WTC11 (cell line): ENCODE data around the gene RBM20. TPM values are rescaled to one million over a fixed set of nuclear protein-coding genes. Genes with fewer than 3 reads are reported as not detected.

Experiments used
- ATAC-seq: fragments of 200-7000 bp; cut with Tn5 transposase; 2 replicates; pipeline ENCODE4 v1.10.0; 2021; ENCODE audit warnings: mild to moderate bottlenecking, moderate library complexity
- CTCF ChIA-PET: fragments of 300-600 bp; sonication (Branson Sonifier 250); formaldehyde crosslinking; loops from one replicate; lab custom pipeline; 2021; ENCODE audit warnings: antibody characterized with exemption; lab: Charles Lee
- POLR2A ChIA-PET: fragments of 350-600 bp; sonication (Branson Sonifier 250); formaldehyde crosslinking; loops from one replicate; lab custom pipeline; 2021; ENCODE audit warnings: antibody characterized with exemption; lab: Charles Lee
- DNase-seq: peaks from one replicate; pipeline ENCODE4 v3.0.0; 2021; ENCODE audit warnings: low spot score
- H3K27ac Mint-ChIP-seq: 2 replicates; pipeline ENCODE4 v1.8.0; 2021; ENCODE audit warnings: mixed read lengths
- H3K27me3 Mint-ChIP-seq: 2 replicates; pipeline ENCODE4 v1.8.0; 2021; ENCODE audit warnings: low read depth, mild to moderate bottlenecking, moderate library complexity, mixed read lengths
- H3K36me3 Mint-ChIP-seq: 2 replicates; pipeline ENCODE4 v1.8.0; 2021; ENCODE audit warnings: mixed read lengths
- H3K4me1 Mint-ChIP-seq: 2 replicates; pipeline ENCODE4 v1.8.0; 2022; ENCODE audit warnings: mixed read lengths
- H3K4me3 Mint-ChIP-seq: 2 replicates; pipeline ENCODE4 v1.8.0; 2021; ENCODE audit warnings: mild to moderate bottlenecking, moderate library complexity, mixed read lengths
- H3K9me3 Mint-ChIP-seq: 2 replicates; pipeline ENCODE4 v1.8.0; 2021; ENCODE audit warnings: mixed read lengths
- ARID4B ChIP-seq: sonication (generic); formaldehyde crosslinking; IDR thresholded peaks from 2 replicates; pipeline ENCODE4 v1.8.0; 2023; ENCODE audit warnings: missing genetic modification reagents, mild to moderate bottlenecking, borderline replicate concordance
- CREM ChIP-seq: sonication (generic); formaldehyde crosslinking; IDR thresholded peaks from 2 replicates; pipeline ENCODE4 v1.8.1; 2022; ENCODE audit warnings: mild to moderate bottlenecking, missing genetic modification reagents, moderate library complexity
- CTCF ChIP-seq: fragments of 200-600 bp; IDR thresholded peaks from 2 replicates; pipeline ENCODE4 v1.8.0; 2022; ENCODE audit warnings: antibody characterized with exemption
- E2F1 ChIP-seq: sonication (generic); formaldehyde crosslinking; IDR thresholded peaks from 2 replicates; pipeline ENCODE4 v1.8.0; 2022; ENCODE audit warnings: mild to moderate bottlenecking, missing genetic modification reagents
- FOXJ3 ChIP-seq: sonication (generic); formaldehyde crosslinking; IDR thresholded peaks from 2 replicates; pipeline ENCODE4 v1.9.0; 2021; ENCODE audit warnings: missing genetic modification reagents, mild to moderate bottlenecking, borderline replicate concordance
- FOXK1 ChIP-seq: sonication (generic); formaldehyde crosslinking; IDR thresholded peaks from 2 replicates; pipeline ENCODE4 v1.8.0; 2022; ENCODE audit warnings: mild to moderate bottlenecking, moderate library complexity, missing genetic modification reagents
- IRF1 ChIP-seq: sonication (generic); formaldehyde crosslinking; IDR thresholded peaks from 2 replicates; pipeline ENCODE4 v1.8.0; 2023; ENCODE audit warnings: missing genetic modification reagents
- IRF2 ChIP-seq: sonication (generic); formaldehyde crosslinking; IDR thresholded peaks from 2 replicates; pipeline ENCODE4 v1.8.0; 2022; ENCODE audit warnings: low read depth, missing genetic modification reagents, borderline replicate concordance
- MAX ChIP-seq: sonication (generic); formaldehyde crosslinking; IDR thresholded peaks from 2 replicates; pipeline ENCODE4 v1.8.0; 2022; ENCODE audit warnings: mild to moderate bottlenecking, missing genetic modification reagents
- SMAD4 ChIP-seq: sonication (generic); formaldehyde crosslinking; IDR thresholded peaks from 2 replicates; pipeline ENCODE4 v1.8.0; 2022; ENCODE audit warnings: mild to moderate bottlenecking, missing genetic modification reagents
- STAT6 ChIP-seq: sonication (generic); formaldehyde crosslinking; conservative IDR thresholded peaks from 2 replicates; pipeline ENCODE4 v1.8.1; 2023; ENCODE audit warnings: mild to moderate bottlenecking, low read depth, missing genetic modification reagents, moderate library complexity
- TCF7 ChIP-seq: sonication (generic); formaldehyde crosslinking; IDR thresholded peaks from 2 replicates; pipeline ENCODE4 v1.8.0; 2022; ENCODE audit warnings: mild to moderate bottlenecking, low read depth, missing genetic modification reagents, moderate library complexity
- TEAD1 ChIP-seq: sonication (generic); formaldehyde crosslinking; IDR thresholded peaks from 2 replicates; pipeline ENCODE4 v1.8.0; 2022; ENCODE audit warnings: mild to moderate bottlenecking, missing genetic modification reagents
- ZNF232 ChIP-seq: sonication (generic); formaldehyde crosslinking; IDR thresholded peaks from 2 replicates; pipeline ENCODE4 v1.8.0; 2022; ENCODE audit warnings: mild to moderate bottlenecking, missing genetic modification reagents
- total RNA-seq: library from RNA; stranded (reverse); gene quantifications from 3 replicates; pipeline ENCODE4 v1.2.3, GENCODE V29; 2021

Gene RBM20
- total RNA-seq, 1 experiment from 2014 or later, result 0.52 TPM

- ATAC-seq, result peak; percentile 54
- H3K36me3 Mint-ChIP-seq, result no peaks in the 10 kb centered on the region
- TF ChIP-seq TEAD1 (CRISPR knock-in tag) (0 out of 2 replicates have a peak, but pooled peaks have one; percentile 48), ARID4B (CRISPR knock-in tag) (peak; percentile 63; the same call in 1 of the 2 replicates), FOXJ3 (CRISPR knock-in tag) (no peak), FOXK1 (CRISPR knock-in tag) (no peak), MAX (CRISPR knock-in tag) (peak; percentile 41; the same call in 1 of the 2 replicates), CTCF (no peak), E2F1 (CRISPR knock-in tag) (no peak), CREM (CRISPR knock-in tag) (no peak)
- TF ChIP-seq, all 79 proteins: peak for 3
- ChIA-PET CTCF (interaction anchor here (2.1 to 3.4 kb wide), 3 partner anchors 29 to 37 kb away, joined by 10 to 13 read pairs (median 10); no protein-coding TSS in a partner anchor), POLR2A (interaction anchor here (1.2 kb wide), 1 partner anchor 24 kb away, joined by 3 read pairs; no protein-coding TSS in a partner anchor)
- Mint-ChIP-seq H3K27me3 (peaks cover 55% of the 10 kb centered on the region), H3K4me3 (peak overlapping the region; percentile 80), H3K27ac (no peak overlapping the region), H3K9me3 (no peaks in the 10 kb centered on the region), H3K4me1 (peaks cover 31% of the 10 kb centered on the region)
- DNase-seq, result peak; percentile 54
Measured at GRCh38 chr10:110643035-110643652, 992 bp upstream of the RBM20 start.

GRCh38 chr10:110644598-110645462, 694 bp downstream of the RBM20 start:
- H3K4me1 Mint-ChIP-seq, result peaks cover 39% of the 10 kb centered on the region
- no peak overlapping the region for H3K27ac Mint-ChIP-seq
- peak overlapping the region; percentile 78 for H3K4me3 Mint-ChIP-seq
- ChIA-PET CTCF (interaction anchor here (2.1 to 3.4 kb wide), 3 partner anchors 27 to 36 kb away, joined by 10 to 13 read pairs (median 10); no protein-coding TSS in a partner anchor), POLR2A (interaction anchor here (0.5 to 0.6 kb wide), 2 partner anchors 8 to 339 kb away, joined by 3 to 4 read pairs; no protein-coding TSS in a partner anchor)
- DNase-seq, result no peak
- ATAC-seq, result no peak
- H3K9me3 Mint-ChIP-seq, result no peaks in the 10 kb centered on the region
- H3K27me3 Mint-ChIP-seq, result peaks cover 55% of the 10 kb centered on the region
- H3K36me3 Mint-ChIP-seq, result no peaks in the 10 kb centered on the region
- TF ChIP-seq MAX (CRISPR knock-in tag) (no peak), IRF2 (CRISPR knock-in tag) (no peak), ZNF232 (no peak), SMAD4 (CRISPR knock-in tag) (no peak), ARID4B (CRISPR knock-in tag) (no peak), TCF7 (CRISPR knock-in tag) (no peak), STAT6 (CRISPR knock-in tag) (no peak), IRF1 (CRISPR knock-in tag) (no peak)
